SU-DHL-6 (cell line): Measurements from ENCODE around the gene EEF1B2.

Experiments used
- H2AFZ ChIP-seq: fragments of 200-600 bp; sonication (generic); 2 replicates; pipeline ENCODE4 v1.6.1; 2014; ENCODE audit warnings: low read depth, mild to moderate bottlenecking, moderate library complexity, mixed read lengths, antibody characterized with exemption, low read length; ENCODE audit not compliant: severe bottlenecking
- H3F3A ChIP-seq: fragments of 200-600 bp; shearing (Covaris generic); 2 replicates; pipeline ENCODE4 v1.6.0; 2016; ENCODE audit warnings: antibody characterized with exemption, mild to moderate bottlenecking; ENCODE audit not compliant: insufficient read depth
- H3K27ac ChIP-seq: fragments of 200-600 bp; sonication (generic); 2 replicates; pipeline ENCODE4 v1.5.1; 2016; ENCODE audit warnings: low read depth, mild to moderate bottlenecking, low read length, moderate library complexity, mixed read lengths
- H3K27me3 ChIP-seq: fragments of 200-600 bp; sonication (generic), shearing (Covaris generic); 2 replicates; pipeline ENCODE4 v1.6.0; 2014; ENCODE audit warnings: mild to moderate bottlenecking, low read length
- H3K36me3 ChIP-seq: fragments of 200-600 bp; sonication (generic); 2 replicates; pipeline ENCODE4 v1.6.1; 2014; ENCODE audit warnings: mild to moderate bottlenecking, low read length, mixed read lengths
- H3K4me2 ChIP-seq: fragments of 300-600, 200-600 bp; shearing (Covaris generic), sonication (generic); 2 replicates; pipeline ENCODE4 v1.6.0; 2014; ENCODE audit warnings: low read length, low read depth, mild to moderate bottlenecking; ENCODE audit not compliant: poor library complexity, severe bottlenecking
- H3K4me3 ChIP-seq: fragments of 200-600 bp; sonication (generic); 2 replicates; pipeline ENCODE4 v1.5.1; 2014; ENCODE audit warnings: antibody characterized with exemption, low read length, mild to moderate bottlenecking, mixed read lengths; ENCODE audit not compliant: insufficient read depth, poor library complexity, severe bottlenecking
- H3K79me2 ChIP-seq: fragments of 200-600 bp; sonication (generic); 2 replicates; pipeline ENCODE4 v1.6.1; 2014; ENCODE audit warnings: mild to moderate bottlenecking, low read length, moderate library complexity; ENCODE audit not compliant: insufficient read depth
- H3K9ac ChIP-seq: fragments of 200-600 bp; sonication (generic); 2 replicates; pipeline ENCODE4 v1.7.0; 2014; ENCODE audit warnings: mild to moderate bottlenecking, low read length
- H3K9me2 ChIP-seq: fragments of 200-600 bp; sonication (generic); replicated peaks from 2 replicates; pipeline ENCODE4 v1.6.1; 2014; ENCODE audit warnings: low read length; ENCODE audit not compliant: insufficient read depth
- H3K9me3 ChIP-seq: fragments of 200-600 bp; sonication (generic); 2 replicates; pipeline ENCODE4 v1.6.1; 2014; ENCODE audit warnings: low read length, mixed read lengths; ENCODE audit not compliant: insufficient read depth
- H4K20me1 ChIP-seq: fragments of 200-600 bp; sonication (generic); 2 replicates; pipeline ENCODE4 v1.6.1; 2014; ENCODE audit warnings: low read depth, mild to moderate bottlenecking, antibody characterized with exemption, low read length, moderate library complexity, mixed read lengths
- EZH2phosphoT487 ChIP-seq: fragments of 200-600 bp; sonication (generic), shearing (Covaris generic); conservative IDR thresholded peaks from 2 replicates; pipeline ENCODE4 v1.6.1; 2018; ENCODE audit warnings: mild to moderate bottlenecking, antibody characterized with exemption, low read length, moderate library complexity, mixed read lengths
- TF ChIP-seq, protein P1 (sequence below): fragments of 200-600 bp; sonication (generic); IDR thresholded peaks from one replicate; pipeline ENCODE4 v1.5.1; 2017; ENCODE audit warnings: antibody characterized with exemption, mild to moderate bottlenecking, low read length, moderate library complexity; ENCODE audit not compliant: insufficient read depth, poor library complexity, severe bottlenecking

EEF1B2 gene

DNA sequence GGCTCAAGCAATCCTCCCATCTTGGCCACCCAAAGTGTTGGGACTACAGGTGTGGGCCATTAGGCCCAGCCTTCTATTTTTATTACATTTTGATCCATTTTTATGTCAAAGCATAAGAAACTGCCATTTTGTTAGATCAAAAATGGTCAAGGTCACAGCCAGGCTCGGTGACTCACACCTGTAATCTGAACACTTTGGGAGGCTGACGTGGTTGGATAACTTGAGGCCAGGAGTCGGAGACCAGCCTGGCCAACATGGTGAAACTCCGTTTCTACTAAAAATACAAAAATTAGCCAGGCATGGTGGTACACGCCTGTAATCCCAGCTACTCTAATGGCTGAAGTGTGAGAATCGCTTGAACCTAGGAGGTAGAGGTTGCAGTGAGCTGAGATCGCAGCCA is 49.2 kb downstream of the EEF1B2 start:
- TF ChIP-seq, protein P1, sequence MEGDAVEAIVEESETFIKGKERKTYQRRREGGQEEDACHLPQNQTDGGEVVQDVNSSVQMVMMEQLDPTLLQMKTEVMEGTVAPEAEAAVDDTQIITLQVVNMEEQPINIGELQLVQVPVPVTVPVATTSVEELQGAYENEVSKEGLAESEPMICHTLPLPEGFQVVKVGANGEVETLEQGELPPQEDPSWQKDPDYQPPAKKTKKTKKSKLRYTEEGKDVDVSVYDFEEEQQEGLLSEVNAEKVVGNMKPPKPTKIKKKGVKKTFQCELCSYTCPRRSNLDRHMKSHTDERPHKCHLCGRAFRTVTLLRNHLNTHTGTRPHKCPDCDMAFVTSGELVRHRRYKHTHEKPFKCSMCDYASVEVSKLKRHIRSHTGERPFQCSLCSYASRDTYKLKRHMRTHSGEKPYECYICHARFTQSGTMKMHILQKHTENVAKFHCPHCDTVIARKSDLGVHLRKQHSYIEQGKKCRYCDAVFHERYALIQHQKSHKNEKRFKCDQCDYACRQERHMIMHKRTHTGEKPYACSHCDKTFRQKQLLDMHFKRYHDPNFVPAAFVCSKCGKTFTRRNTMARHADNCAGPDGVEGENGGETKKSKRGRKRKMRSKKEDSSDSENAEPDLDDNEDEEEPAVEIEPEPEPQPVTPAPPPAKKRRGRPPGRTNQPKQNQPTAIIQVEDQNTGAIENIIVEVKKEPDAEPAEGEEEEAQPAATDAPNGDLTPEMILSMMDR, result no peak
- TF ChIP-seq EZH2phosphoT487, result no peak
- Histone ChIP-seq H4K20me1 (no peaks in the 10 kb centered on the region), H3K36me3 (no peaks in the 10 kb centered on the region), H3K4me3 (no peak overlapping the region), H3K9ac (no peak overlapping the region), H3K79me2 (no peaks in the 10 kb centered on the region), H3F3A (no peaks in the 10 kb centered on the region), H2AFZ (no peak overlapping the region), H3K9me2 (no peaks in the 10 kb centered on the region), H3K9me3 (no peaks in the 10 kb centered on the region), H3K27me3 (no peaks in the 10 kb centered on the region), H3K27ac (no peak overlapping the region), H3K4me2 (no peak overlapping the region)

DNA sequence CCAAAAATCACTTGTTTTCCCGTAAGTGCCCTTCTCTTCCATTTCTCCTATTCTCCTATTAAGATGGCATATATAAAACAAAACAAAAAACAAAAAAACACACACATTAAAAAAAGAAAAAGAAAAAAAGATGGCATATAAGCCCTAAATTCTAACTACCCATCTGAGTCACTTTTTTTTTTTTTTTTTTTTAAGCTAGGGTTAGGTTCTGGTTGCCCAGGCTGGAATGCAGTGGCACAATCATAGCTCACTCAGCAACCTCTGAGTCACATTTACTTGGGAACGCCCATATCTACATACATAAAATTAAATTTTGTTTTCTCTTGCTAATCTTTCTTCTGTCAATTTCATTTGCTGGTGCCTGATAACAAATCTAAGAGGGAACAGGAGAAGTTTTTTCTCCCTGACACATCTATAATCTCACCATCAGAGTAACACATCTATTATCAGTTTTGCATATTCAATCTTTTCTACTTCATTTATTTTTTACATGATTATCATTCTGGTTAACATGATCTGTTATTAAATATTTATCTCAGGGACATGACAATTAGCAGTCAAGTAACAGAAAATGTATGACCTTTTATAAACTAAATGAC is 52.1 kb downstream of the EEF1B2 start:
- Histone ChIP-seq H3K27ac (no peak overlapping the region), H3K4me2 (no peak overlapping the region), H3K9me2 (no peaks in the 10 kb centered on the region), H3F3A (no peaks in the 10 kb centered on the region), H3K4me3 (no peak overlapping the region), H3K27me3 (no peaks in the 10 kb centered on the region), H3K9me3 (no peaks in the 10 kb centered on the region), H3K9ac (no peak overlapping the region), H3K79me2 (no peaks in the 10 kb centered on the region), H4K20me1 (no peaks in the 10 kb centered on the region), H3K36me3 (no peaks in the 10 kb centered on the region), H2AFZ (no peak overlapping the region)
- TF ChIP-seq, protein P1, result no peak
- no peak for TF ChIP-seq EZH2phosphoT487
